ENCODE results near the gene MAPK10.
"Not testable (repeated sequence)": the region's sequence is repeated elsewhere in the genome, so short reads cannot be mapped to it uniquely, and the experiment has no call there.

Gene MAPK10

DNA sequence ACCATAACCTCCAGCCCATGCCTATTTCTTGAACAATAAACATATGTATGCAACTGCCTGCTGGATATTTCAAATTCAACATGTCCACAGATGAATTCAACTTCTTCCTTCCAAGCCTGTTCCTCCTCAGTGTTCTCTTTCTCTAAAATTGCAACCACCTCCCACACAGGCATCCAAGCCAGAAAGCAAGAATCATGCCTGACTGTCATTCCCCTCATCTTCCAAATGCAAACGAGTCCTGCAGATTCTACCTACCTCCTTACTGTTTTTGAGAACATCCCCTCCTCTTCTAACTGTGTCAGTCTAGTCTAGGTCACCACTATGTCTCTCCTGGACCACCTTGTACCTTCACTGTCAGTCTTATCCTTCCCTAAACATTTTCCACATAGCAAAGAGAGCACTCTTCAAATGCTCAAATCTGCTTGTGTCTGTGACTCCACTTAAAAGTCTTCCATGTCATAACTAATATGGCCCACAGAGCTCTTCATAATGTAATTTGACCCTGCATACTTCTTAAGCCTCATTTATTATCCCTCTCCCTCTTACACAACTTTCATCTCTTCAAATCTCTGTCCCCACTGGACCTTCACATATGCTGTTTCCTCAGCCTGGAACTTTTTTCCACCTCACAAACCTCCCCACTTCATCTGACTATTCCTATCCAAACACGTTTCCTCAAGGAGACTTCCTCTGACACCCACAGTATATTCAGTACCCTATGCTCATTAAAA, 25.7 kb downstream of the MAPK10 start:
- no peak for DNase-seq

DNA sequence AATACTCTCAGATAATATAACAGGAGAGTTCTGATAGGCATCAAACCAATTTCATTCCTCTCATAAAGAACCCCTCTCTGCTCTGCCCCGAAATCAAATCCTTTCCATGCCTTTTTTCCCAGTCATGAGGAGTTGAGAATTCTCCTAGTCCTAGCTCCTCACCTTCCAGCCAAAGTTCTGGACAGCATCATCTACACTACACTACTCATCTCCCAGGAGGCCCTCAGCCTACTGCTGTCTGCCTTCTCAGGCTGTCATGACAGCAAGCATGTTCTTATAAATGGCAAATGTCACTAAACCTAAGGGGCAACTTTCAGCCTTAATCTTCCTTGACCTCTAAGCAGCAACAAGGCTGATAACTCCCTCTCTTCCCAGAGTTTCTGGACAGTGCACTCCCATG, 26.6 kb downstream of the MAPK10 start:
- no peak for DNase-seq

DNA sequence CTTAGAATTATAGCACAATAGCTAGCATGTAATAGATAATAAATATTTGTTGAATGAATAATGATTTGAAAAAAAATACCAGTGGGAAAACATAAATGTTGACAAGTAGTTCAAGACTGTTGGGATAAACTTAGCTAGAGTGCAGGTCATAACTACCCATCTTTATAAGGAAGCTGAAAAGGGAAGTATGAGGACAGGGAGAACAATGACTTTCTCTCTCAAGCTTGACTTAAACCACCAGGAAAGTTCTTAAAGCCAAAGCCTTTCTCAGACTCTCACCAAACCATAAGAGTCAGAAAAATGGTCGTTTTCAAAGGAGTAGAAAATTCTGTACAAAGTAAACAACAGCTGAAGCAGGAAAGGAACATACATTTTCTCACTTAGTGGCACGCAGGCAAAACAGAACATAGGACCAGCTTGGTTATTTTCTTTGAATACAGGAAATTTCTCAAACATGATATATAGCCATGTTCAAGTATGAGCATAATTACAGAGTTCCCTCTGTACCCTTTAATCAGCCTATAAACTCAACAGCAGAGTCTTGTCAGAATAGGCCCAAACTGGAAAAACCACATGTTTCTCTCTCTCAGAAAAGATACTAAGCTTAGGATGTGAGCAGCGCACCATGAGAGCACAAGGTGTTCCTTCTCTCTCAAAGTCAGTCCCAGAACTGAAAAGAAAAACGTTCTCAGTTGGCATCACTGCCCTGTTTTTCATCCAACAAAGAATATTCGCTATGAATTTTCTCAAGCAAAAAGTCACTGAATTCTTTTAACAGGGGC, 28.7 kb downstream of the MAPK10 start:
- no peak for DNase-seq

DNA sequence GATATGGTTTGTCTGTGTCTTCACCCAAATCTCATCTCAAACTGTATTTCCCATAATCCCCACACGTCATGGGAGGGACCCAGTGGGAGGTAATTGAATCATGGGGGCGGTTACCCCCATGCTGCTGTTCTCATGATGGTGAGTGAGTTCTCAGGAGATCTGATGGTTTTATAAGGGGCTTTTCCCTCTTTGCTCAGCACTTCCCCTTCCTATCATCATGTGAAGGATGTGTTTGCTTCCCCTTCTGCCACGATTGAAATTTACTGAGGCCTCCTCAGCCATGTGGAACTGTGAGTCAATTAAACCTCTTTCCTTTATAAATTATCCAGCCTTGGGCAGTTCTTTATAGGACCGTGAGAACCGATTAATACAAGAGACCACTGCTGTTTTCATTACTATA, 29.4 kb downstream of the MAPK10 start:
- DNase-seq = not testable (repeated sequence)

DNA sequence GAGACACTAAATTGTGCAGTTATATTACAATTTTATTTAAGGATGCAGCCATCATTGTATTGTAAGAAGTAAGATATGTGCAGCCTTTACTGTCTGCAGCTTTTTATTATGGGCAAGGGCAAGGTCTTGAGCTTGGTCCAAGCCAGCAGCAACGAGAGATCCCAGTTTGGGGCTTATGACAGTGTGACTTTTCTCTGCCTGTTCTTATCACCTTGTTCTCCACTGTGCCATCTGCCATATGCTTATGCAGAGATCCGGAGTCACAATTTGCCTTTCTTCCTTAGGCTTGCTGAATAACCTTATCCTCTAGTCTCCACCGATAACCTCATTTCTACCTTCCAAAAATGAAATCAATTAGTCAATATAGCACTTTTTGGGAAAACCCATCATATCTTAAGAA, 30.4 kb downstream of the MAPK10 start:
- DNase-seq = no peak

DNA sequence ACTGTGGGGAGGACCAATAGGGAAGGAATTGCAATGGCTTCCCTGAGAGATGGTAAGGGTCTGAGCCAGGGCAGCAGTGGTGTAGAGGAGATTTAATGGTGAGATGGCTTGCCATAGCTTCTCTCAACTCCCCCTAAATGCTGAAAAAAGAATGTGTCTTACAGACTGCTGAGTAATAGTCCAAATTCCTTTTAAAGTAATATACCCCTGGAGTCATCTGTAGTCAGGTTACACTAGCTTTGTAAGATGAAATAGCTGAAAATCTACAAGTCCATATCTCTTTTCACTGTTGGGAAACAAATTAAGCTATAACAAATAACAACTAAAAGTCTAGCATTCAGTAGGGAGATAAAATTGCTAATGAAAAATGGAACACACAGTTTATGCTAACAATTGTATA, 33.5 kb downstream of the MAPK10 start:
- no peak for DNase-seq

DNA sequence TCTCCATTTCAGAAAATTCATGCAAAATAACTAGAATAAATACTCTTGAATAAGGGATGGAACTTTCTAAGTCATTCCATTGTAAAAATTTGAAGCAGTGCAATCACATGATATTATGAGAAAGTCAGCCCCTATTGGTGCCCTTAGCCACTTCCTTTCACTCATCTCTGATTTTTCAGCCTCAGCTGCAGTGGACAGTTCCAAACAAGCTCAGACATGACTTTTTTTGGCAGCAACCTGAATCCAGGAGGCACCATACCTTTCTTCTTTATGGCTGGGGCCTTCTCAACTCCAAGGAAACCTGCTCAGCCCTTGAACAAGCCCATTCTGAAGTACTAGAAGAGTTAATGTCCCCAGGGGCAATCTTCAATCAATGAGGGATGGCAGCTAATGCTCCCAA, 40.5 kb downstream of the MAPK10 start:
- no peak for DNase-seq

DNA sequence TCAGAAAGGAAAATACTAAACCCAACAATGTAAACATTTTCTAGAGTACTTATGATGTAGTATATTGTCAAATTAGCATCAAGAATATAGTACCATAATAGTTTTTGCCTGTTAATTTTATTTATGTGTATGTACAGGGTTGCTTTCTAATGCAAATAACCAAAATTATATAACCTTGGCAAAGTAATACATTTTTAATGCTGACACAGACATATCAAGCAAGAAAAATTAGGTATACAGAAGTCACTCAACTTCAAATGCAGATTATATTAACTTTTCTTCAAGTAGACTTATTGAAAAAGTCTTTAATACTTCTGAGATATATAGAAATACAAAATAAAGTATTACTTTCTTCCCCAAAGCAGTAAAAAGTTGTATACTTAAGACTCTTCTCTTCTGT, 44.3 kb downstream of the MAPK10 start:
- no peak for DNase-seq

DNA sequence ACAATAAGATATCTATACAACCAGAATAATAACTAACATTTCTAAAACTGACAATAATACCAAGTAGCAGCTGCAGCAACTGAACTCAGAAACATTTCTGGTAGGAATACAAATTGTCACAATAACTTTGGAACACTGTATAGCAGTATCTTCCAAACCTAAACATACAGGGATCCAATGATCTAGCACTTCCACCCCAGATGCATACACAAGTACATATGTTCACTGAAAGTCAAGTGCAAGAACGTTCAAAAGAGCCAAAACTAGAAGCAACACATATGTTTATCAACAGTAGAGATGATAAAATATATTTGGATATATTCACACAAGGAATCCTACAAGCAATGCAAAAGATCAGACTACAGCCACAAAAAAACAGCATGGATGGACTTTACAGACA, 46.2 kb downstream of the MAPK10 start:
- DNase-seq = no peak

DNA sequence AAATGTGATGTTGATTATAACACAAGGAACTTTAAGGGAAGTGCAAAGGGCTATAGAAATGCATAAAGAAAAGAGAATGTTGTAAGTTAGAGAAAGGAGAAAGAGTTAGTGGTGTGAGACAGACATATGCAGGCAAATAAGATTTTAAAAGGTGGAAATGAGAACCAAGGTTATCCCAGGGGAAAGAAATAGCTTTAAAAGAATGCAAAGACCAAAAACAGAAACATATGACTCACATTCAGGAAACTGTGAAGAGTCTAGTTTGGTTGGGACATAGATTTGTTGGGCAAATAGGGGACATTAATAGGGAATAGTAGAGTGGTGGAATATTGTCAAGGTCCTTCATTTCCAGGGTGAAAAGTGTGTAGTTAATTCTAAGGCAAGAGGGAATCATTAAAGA, 52.4 kb downstream of the MAPK10 start:
- no peak for DNase-seq

DNA sequence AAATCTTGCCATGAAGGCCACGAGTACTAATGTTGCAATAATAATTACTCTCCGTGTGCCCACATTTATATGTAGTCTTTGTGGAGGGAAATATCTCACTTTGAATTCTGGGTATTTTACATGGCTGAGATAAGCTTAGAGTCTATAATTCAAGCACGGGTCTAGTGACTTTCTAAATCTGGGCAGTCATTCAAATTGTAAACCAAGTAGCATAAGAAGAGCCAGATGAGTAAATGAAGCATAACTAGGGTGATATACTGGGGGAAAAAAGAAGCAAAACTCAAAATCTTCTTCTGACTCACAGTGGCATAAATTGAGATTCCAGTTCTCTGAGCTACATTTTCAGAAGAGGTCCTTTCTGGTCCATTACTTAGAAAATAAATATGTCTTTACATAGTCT, 53.0 kb downstream of the MAPK10 start:
- DNase-seq = no peak

DNA sequence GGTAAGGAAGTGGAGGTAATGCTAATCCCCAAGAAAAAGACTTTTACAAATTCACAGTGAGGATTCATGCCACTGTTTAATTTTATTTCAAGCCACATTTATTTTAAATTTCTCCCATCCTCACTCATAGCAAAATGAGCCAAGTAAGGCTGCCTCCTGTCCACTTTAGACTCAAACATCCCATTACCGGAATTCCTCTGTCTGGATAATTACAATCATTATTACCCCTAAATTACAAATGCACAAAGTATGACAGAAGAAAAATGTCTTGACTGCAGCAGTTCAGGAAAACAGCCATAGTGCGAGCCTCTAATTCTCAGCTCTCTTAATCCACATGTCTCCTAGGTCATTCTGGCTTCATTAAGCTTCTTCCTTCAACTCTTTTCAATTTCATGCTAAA, 57.0 kb downstream of the MAPK10 start:
- DNase-seq = no peak

DNA sequence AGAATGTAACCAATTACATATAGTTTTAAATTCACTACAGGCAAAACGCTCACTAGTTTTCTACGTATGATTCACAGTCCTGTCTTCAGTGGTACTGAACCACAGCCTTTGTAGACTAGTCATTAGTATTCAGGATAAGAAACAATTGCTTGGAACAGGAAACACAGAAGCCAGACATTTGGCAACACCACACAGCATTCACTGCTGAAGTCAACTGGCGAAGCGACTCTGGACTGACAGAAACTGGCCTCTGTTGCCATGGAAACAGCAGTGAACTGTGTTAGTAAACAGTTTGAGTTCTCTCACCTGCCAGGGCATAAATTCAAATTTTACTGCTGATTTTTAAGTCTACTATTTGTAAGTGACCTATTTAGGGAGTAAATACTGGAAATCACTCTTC, 57.6 kb downstream of the MAPK10 start:
- no peak for DNase-seq

DNA sequence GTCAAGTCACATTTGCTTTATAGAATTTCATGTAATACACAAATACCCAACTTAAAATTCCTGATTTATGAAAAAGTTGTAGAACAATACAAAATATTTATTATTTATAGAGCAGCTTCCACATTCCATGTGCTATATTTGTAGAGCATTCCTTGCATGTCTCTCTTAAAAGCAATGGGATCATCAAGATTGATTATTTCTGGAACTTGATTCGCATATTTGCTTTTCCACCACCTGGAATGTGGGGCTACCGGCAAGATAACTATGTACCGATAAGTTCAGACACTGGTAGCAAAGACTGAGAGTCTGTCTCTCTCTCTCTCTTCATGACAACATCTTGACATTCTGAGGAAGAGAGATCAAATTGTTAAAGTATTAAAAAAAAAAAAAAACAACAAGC, 59.3 kb downstream of the MAPK10 start:
- no peak for DNase-seq

DNA sequence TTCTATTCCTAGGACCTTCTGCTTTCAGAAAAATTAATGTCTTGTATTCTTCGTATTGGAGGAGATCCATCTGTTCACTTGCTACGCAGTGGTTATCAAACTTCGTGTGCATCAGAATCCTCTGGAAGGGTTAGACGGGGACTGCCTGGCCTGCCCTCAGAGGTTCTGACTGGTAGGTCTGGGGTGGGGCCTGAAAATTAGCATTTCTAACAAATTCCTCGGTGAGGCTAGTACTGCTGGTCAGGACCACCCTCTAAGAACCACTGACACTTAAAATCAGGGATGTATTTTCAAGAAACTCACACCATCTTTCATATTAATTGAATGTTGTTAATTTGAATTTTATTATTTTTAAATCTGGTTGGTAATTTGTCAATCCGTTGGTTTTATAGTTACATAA, 63.0 kb downstream of the MAPK10 start:
- no peak for DNase-seq

DNA sequence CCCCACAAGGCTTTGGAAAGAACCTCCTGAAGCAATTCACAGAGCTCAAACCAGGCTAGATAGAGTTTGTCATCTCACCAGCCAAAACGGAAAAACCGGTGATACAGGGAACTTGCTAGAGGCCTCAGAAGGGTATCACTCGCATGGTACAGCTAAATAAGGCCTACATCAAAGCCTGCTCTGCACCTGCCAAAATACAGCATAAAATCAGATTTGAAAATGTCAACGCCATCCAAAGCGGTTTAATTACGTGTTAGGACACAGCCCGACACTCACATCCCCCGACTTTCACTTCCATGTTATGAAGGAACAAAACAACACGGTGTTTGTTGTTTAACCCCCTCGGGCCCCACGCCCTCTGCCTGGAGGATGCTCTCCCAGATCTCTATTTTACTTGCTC, 65.0 kb downstream of the MAPK10 start:
- DNase-seq = no peak

DNA sequence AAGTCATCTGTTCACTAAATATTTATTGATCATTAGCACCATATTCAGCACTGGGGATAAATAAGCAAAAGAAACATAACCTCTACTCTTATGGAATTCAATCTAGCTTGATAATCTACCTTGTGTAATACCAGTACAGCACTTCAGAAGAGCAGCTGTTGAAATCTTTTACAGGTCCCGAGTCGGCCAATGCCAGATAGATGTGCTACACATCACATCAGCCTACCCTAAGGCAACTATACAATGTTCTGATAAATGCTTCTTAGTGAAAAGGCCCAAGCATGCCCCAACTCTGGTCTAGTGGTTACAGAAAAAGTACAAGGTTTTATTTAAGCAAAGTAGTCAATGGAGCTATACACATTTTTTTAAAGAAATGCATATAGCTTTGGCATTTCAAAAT, 68.7 kb downstream of the MAPK10 start:
- DNase-seq = no peak

DNA sequence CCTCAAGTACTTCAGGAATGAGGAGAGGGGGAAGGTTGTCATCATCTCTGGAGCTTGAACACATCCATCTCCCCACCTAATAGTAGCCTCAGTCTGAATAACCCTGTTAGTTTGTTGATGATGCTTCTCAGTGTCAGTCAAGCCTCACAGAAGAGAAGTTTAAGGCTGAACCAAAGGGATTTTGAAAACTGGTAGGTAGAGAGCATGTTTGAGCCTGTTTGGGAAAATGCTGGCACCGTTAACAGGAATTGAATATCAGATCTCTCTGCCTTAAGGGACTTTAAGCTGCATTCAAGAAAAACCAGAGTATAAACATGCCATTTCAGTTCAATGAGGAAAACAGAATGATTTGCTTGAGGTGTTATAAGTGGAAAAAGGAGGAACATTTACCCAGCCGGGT, 73.1 kb downstream of the MAPK10 start:
- no peak for DNase-seq

DNA sequence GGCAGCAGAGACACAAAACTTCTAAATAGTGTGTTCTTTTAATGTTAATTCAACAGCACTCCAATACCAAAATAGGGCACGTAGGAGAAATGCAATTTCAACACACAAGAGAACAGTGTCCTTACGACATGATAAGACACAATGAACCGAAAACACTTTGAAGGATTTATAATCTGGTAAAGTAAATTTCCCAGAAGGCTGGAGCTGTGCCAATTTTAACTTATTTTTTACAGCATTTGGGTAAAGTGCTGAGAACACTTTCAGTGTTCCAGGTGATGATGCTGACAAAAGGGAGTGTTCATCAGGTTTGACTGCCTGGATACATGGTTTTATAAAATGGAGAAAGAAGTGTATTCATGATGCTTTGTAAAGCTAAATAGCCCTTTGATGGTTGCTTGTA, 76.5 kb downstream of the MAPK10 start:
- DNase-seq = no peak

DNA sequence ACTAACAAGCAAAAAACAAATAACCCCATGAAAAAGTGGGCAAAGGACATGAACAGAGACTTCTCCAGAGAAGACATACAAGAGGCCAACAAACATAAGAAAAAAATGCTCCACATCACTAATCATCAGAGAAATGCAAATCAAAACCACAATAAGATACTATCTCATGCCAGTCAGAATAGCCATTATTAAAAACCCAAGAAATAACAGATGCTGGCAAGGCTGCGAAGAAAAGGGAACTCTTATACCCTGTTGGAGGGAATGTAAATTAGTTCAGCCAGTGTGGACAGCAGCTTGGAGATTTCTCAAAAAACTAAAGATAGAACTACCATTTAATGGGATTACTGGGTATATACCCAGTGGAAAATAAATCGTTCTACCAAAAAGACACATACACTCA, 79.6 kb downstream of the MAPK10 start:
- DNase-seq = no peak

DNA sequence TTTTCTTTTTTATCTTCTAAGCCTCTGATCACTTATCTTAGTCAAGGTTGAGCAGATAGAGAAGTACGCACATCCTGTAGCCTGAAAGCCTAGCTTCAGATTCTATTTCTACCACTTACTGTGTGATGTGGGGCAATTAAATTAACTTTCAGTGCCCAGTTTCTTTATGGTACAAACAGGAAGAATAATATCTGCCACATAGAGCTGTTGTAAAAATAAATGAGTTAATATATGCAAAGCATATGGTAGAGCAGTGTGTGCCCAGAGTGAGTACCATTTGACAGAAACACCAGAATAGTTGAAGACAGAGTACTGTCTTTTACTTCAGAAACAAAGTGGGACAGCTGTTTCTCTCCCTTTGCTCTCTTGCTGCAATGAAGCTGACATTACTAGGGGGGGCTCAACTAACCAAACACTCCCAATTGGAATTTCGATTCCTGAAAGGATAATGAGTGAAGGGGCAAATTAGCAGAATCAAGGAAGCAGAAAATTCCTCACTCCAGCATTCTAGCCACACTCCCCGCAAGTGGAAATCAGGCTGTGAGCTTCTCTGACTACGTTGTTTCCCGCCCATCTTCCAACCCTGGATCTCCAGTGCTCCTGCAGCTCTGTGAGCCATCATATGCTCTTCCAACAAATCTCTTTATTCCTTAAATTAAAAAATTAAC, 80.4 kb downstream of the MAPK10 start:
- no peak for DNase-seq

DNA sequence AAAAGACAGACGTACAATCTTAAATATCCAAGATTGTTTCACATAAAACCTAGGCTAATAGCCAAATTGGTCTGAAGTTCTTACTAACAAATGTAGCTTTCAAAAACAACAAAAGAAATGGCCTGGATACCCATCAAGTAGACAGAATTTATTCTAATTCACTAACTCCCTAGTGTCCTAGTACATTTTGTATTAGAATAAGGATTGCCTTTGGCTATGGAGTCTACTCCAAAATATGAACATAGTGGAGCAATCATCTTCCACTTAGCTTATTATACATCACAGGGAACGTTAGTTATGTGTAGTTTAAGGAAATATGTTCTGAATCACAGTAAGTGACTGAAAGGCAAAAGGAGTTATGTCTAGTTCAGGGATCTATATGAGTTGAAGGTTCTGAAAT, 81.7 kb downstream of the MAPK10 start:
- DNase-seq = no peak

DNA sequence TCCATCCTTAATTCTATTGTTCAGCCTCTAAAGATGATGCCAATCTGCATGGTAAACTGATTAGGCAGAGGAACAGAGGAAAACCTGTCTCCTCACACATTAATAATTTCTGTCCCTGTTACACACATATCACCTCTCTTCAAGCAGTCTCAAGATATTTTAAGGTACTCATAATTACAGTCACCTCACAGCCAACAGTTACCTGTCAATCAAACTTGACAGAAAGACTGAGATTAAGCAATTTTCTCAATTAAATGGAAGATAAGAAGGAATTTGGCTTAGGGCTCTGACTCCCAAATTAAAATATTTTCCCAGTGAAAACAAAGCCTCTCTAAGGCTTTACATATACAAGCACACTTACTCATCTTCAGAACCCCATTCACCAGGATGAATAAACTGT, 85.2 kb downstream of the MAPK10 start:
- DNase-seq = no peak

DNA sequence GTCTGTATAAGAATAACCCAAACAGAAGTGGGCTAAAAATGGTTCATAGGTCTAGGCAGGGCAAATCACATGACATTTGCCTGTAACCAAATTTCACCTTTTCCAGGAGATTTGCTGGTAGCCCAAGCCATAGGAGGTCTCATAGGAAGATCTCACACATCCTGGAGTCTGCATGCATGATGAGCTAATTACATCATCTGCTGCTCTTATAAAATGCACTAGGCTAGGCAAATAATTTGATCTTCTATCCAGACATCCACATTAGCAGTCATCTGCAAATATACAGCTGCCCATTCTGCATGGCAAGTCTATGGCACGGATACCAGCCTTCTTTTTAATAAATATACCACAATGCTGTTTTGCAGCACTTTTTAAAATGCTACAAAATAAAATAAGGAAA, 87.2 kb downstream of the MAPK10 start:
- no peak for DNase-seq

Data from CD4-positive, alpha-beta T cell treated with Interleukin-10 for 1 hour (primary cell).